ENCODE measurements around the gene TSPAN32.
"Not testable (repeated sequence)": the region's sequence is repeated elsewhere in the genome, so short reads cannot be mapped to it uniquely, and the experiment has no call there.

TSPAN32 gene

GRCh38 chr11:2346014-2346413 lies 44.2 kb downstream of the TSPAN32 start:
- DNase-seq: no peak

- DNase-seq: no peak
Measured at GRCh38 chr11:2346586-2347307, 44.9 kb downstream of the TSPAN32 start.

- DNase-seq: no peak
Measured at GRCh38 chr11:2347308-2347830, 45.6 kb downstream of the TSPAN32 start.

GRCh38 chr11:2348986-2349385 lies 47.2 kb downstream of the TSPAN32 start:
- DNase-seq: no peak

- no peak for DNase-seq
Measured at GRCh38 chr11:2351701-2352100, 49.9 kb downstream of the TSPAN32 start.

GRCh38 chr11:2352420-2352819 lies 50.6 kb downstream of the TSPAN32 start:
- no peak for DNase-seq

GRCh38 chr11:2355000-2355644 lies 53.3 kb downstream of the TSPAN32 start:
- no peak for DNase-seq

- no peak for DNase-seq
Measured at GRCh38 chr11:2357246-2357645, 55.4 kb downstream of the TSPAN32 start.

- not testable (repeated sequence) for DNase-seq
Measured at GRCh38 chr11:2357651-2358050, 55.8 kb downstream of the TSPAN32 start.

- no peak for DNase-seq
Measured at GRCh38 chr11:2358754-2359442, 57.1 kb downstream of the TSPAN32 start.

GRCh38 chr11:2359557-2359956 lies 57.7 kb downstream of the TSPAN32 start:
- DNase-seq: no peak

- DNase-seq: no peak
Measured at GRCh38 chr11:2360081-2360642, 58.3 kb downstream of the TSPAN32 start.

- no peak for DNase-seq
Measured at GRCh38 chr11:2361565-2361964, 59.8 kb downstream of the TSPAN32 start.

GRCh38 chr11:2362414-2362813 lies 60.6 kb downstream of the TSPAN32 start:
- no peak for DNase-seq

- DNase-seq: no peak
Measured at GRCh38 chr11:2363130-2363529, 61.3 kb downstream of the TSPAN32 start.

- no peak for DNase-seq
Measured at GRCh38 chr11:2363577-2364370, 62.0 kb downstream of the TSPAN32 start.

- DNase-seq: not testable (repeated sequence)
Measured at GRCh38 chr11:2364386-2364785, 62.6 kb downstream of the TSPAN32 start.

- no peak for DNase-seq
Measured at GRCh38 chr11:2365571-2366210, 63.9 kb downstream of the TSPAN32 start.

- no peak for DNase-seq
Measured at GRCh38 chr11:2366276-2366675, 64.5 kb downstream of the TSPAN32 start.

- DNase-seq: no peak
Measured at GRCh38 chr11:2366733-2367132, 64.9 kb downstream of the TSPAN32 start.

- DNase-seq: no peak
Measured at GRCh38 chr11:2367266-2368160, 65.7 kb downstream of the TSPAN32 start.
